HFF-Myc (cell line): ENCODE measurements around the gene LDB2.

Experiments
- DNase-seq: peaks from one replicate; pipeline ENCODE4 v3.0.0-alpha.2; 2011; ENCODE audit warnings: low read depth; ENCODE audit errors: extremely low read depth
- H3K4me3 ChIP-seq: replicated peaks from 2 replicates; pipeline ENCODE4 v1.5.1; 2011; ENCODE audit warnings: low read depth, mild to moderate bottlenecking, control low read depth, low read length
- CTCF ChIP-seq: IDR thresholded peaks from 2 replicates; pipeline ENCODE4 v1.5.1; 2012; ENCODE audit warnings: mild to moderate bottlenecking, low read depth, low read length, control low read depth; ENCODE audit errors: missing control alignments

LDB2 gene

DNA sequence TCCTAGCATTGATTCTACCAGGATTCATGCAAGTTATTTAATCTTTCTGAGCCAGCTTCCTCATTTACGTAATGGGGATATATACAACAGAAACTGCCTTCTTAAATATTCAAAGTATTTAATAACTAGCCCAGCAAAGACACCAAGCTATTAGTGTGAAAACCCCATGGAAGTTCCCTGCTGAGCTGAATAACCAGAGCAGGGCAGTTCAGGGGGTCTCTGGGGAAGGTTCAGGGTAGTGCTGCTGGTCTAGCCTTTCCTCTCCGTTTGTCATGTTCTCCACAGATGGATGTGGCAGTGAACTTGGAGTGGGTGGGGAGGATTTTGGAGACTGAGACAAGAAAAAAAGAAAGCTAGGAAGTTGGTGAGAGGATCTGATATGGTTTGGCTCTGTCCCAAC lies 431.4 kb downstream of the LDB2 start:
- no peak for TF ChIP-seq CTCF
- DNase-seq, result no peak
- no peak overlapping the region for H3K4me3 ChIP-seq

DNA sequence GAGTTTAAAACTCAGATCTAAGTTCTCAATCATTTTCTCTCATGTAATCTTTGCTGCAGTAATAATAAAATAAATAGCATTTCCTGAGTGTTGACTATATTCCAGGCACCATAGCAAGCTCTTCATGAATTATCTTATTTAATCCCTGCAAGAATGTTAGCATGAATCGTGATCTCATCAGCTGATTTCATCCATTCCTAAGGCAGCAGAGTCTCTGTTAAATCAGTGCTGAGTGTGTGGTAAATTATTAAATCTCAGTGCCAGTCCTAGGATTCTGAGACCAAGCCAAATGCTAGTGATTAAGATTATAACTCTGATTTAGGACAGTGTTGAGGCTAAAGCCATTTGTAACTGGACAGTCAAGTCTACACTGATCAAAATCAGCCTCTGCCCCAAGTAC lies 431.9 kb downstream of the LDB2 start:
- H3K4me3 ChIP-seq, result no peak overlapping the region
- no peak for DNase-seq
- no peak for TF ChIP-seq CTCF

- no peak for TF ChIP-seq CTCF
- H3K4me3 ChIP-seq, result no peak overlapping the region
- DNase-seq, result no peak
These were observed 433.8 kb downstream of the LDB2 start for GRCh38 chr4:16464651-16465050.

- no peak for TF ChIP-seq CTCF
- no peak for DNase-seq
- no peak overlapping the region for H3K4me3 ChIP-seq
These were observed 435.8 kb downstream of the LDB2 start for GRCh38 chr4:16462656-16463055.

DNA sequence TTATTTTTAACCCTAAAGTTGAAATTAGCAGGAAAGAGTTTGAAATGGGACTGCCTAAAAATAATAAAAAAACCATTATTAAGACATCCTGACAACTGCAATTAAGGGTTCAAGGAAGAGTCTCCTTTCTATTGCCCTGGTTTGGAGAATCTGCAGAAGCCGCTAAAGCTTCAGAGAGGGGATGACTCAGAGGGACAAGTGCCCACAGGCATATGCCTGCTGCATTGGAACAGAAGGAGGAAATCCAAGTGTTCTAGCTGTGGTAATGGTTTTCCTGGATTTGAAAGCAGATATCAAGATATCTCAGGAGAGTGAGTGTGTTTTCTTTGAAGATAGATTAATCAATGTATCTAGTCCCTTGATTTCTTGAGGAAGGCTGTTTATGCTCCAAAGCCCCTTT lies 437.1 kb downstream of the LDB2 start:
- peak; percentile 9 for DNase-seq
- TF ChIP-seq CTCF, result no peak
- no peak overlapping the region for H3K4me3 ChIP-seq

- no peak for TF ChIP-seq CTCF
- no peak overlapping the region for H3K4me3 ChIP-seq
- no peak for DNase-seq
These were observed 440.5 kb downstream of the LDB2 start for GRCh38 chr4:16457944-16458343.
